Stomach (tissue), 4 donors: ENCODE results near the gene GZMM.

Source experiments
- CTCF ChIP-seq, 7 experiments: fragments of 450-650 bp in 4 of 7; fragments of 200-600 bp in 3 of 7; sonication (generic) in 3 of 7; IDR thresholded peaks; one replicate each; pipeline ENCODE4 v1.5.1; 2016 to 2019; ENCODE audit warnings: antibody characterized with exemption in 7 of 7, control low read depth in 2 of 7, mild to moderate bottlenecking in 1 of 7
- EP300 ChIP-seq: sonication (generic); formaldehyde crosslinking; IDR thresholded peaks from one replicate; pipeline ENCODE4 v1.6.1; 2017; ENCODE audit warnings: antibody characterized with exemption
- POLR2A ChIP-seq, 4 donors: fragments of 450-650 bp; IDR thresholded peaks; one replicate each; pipeline ENCODE4 v1.6.1; 2016; ENCODE audit warnings: antibody characterized with exemption in 4 of 4, control low read depth in 2 of 4, mild to moderate bottlenecking in 1 of 4, moderate library complexity in 1 of 4
- POLR2AphosphoS5 ChIP-seq, 3 donors: sonication (generic); formaldehyde crosslinking; IDR thresholded peaks; one replicate each; pipeline ENCODE4 v1.6.1; 2016; ENCODE audit warnings: antibody characterized with exemption in 3 of 3

GRCh38 chr19:579842-580155, 35.9 kb downstream of the GZMM start:
- TF ChIP-seq EP300: no peak
- TF ChIP-seq POLR2A (IDR thresholded peaks at IDR 0.05): no peak
- no peak for TF ChIP-seq CTCF (IDR thresholded peaks at IDR 0.05)
- TF ChIP-seq POLR2AphosphoS5 (IDR thresholded peaks at IDR 0.05): no peak
